ENCODE measurements around the gene RNF111.
"Not testable (repeated sequence)": the region's sequence is repeated elsewhere in the genome, so short reads cannot be mapped to it uniquely, and the experiment has no call there.

Gene RNF111

GRCh38 chr15:59063042-59063441, 75.6 kb downstream of the RNF111 start:
- no peak for DNase-seq

GRCh38 chr15:59069430-59069829, 82.0 kb downstream of the RNF111 start:
- no peak for DNase-seq

DNA sequence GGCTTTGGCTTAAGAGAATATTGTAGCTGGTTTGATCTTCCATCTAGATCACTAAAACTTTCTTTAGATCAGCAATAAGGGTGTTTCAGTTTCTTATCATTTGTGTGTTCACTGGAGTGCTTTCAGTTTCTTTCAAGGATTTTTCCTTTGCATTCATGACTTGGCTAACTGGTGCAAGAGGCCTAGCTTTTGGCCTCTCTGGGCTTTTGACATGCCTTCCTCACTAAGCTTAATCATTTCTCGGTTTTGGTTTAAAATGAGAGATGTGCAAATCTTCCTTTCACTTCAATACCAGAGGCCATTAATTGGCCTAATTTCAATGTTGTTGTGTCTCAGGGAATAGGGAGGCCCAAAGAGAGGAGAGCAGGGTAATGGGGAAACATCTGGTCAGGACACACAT, 87.1 kb downstream of the RNF111 start:
- DNase-seq: no peak

GRCh38 chr15:59087731-59088130, 100.3 kb downstream of the RNF111 start:
- DNase-seq: no peak

- no peak for DNase-seq
These were observed 106.6 kb downstream of the RNF111 start for GRCh38 chr15:59094077-59094476.

- DNase-seq: no peak
These were observed 109.0 kb downstream of the RNF111 start for GRCh38 chr15:59096429-59096828.

DNA sequence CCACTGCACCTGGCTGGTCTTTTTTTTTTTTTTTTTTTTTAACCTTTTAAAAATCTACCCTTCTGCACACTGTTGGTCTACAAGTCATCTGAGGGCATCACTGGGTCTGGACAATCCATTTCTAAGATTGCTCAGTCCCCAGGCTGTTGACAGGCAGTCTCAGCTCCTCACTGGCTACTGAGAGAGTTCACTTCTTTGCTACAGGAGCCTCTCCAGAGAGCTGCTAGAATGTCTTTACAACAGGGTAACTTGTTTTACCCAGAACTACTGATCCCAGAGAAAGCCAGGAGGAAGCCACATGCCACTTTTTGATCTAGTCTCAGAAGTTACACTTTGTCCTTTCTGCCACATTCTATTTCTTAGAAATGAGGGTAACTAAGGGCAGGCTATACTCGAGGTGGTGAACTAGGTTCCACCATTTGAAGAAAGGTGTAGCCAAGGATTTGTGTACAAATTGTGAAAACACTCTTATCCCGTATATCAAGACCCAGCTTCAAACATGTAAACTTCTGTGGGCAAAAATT, 111.8 kb downstream of the RNF111 start:
- no peak for DNase-seq

DNA sequence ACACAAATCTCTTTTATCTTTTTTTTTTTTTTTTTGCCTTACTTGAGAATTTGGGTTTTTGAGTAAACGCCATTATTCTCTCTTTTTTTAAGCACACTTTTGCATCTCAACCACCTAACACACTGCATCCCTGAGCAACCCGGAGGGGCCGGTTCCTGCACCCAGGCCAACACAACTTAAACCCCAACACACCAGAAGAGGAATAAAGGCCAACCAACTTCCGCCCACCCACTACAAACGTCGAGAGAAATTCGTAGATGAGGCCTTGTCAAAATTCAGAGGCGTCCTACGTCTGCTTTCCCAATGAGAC, 117.1 kb downstream of the RNF111 start:
- no peak for DNase-seq

DNA sequence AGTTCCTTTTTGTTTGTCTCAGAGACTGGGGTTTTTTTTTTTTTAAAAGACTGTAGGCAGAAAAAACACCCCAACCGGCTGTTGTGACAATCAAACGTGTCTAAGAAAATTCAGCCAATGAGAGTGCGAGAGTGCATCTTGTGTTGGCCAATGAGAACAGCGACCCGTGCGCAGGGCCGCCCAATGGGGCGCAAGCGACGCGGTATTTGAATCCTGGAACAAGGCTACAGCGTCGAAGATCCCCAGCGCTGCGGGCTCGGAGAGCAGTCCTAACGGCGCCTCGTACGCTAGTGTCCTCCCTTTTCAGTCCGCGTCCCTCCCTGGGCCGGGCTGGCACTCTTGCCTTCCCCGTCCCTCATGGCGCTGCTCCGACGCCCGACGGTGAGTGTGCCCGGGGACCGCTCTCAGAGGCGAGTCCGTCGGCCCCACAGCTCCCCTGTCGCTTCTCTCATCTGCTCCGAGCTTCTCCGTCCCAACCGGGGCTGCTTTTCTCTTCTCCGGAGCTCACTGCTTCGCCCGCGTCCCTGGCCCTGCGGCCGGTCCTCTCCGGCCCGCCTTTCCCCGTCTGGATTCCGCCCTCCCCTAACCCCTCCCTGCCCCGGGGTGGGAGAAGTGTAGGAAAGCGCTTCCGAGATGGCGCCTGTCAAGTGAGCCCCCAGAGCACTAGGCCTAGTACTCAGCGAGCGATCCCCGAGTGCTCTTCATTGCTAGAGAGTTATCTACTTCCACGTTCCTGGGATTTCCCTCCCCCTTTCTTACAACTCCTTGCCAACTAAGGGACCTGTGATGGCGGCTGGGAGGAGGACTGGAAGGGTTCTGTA, 117.7 kb downstream of the RNF111 start, which contains the start of gene CCNB2:
Gene CCNB2 (plus strand): TSS at position 235 of the 821 bp plus-strand sequence. CDS start 123 bp downstream, at position 358.
- DNase-seq: peak; percentile 96

GRCh38 chr15:59105854-59106253, 118.4 kb downstream of the RNF111 start:
- peak; percentile 19 for DNase-seq

DNA sequence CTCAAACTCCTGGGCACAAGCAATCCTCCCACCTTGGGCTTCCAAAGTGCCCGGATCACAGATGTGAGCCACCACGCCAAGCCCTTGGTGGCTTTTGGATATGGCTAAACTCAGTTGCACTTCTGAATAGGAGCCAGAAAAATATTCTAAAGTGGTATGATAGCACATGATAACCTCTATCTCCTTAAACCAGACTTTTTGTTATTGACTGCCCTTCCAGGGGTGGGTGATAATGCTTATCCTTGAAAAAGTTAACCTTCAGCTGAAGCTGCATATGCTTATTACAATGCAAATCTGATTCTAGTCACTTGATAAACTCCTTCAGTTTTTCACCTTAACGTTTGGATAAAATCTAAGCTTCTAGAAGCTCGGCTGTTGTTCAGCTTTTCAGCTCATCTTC, 123.8 kb downstream of the RNF111 start:
- DNase-seq: no peak

- DNase-seq: no peak
These were observed 127.6 kb downstream of the RNF111 start for GRCh38 chr15:59115047-59115446.

DNA sequence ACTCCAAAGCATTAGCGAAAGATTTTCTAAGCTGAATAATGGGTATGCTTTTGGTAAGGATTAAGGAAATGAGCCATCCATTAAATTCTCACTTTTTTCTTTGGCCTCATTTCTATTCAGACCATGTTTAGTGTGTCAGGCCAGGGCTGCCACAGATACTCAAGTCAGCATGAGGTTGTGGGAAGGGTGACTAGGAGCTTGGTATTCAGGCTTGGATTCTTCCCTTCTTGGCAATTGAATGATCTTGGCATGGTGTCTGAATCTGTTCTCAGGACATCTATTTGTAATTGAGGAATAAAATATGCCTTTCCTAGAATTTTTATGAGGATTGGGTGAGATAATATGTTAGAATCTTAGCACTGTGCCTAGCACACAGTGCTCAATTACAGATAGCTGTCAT, 128.7 kb downstream of the RNF111 start:
- no peak for DNase-seq

DNA sequence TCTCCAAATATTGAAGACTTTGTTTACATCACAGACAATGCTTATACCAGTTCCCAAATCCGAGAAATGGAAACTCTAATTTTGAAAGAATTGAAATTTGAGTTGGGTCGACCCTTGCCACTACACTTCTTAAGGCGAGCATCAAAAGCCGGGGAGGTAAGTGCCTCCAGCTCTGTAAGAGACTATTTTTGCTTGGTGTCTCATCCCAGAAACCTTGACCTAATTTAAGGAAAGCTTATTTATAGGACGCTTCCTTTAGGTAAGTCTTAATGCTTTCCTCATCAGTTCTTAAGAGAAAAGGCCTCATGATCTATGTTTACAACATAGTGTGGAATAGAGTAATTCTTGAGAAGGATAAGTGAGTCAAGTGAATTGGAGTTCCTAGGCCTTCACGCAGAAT, 129.3 kb downstream of the RNF111 start:
- no peak for DNase-seq

- peak; percentile 9 for DNase-seq
These were observed 132.2 kb downstream of the RNF111 start for GRCh38 chr15:59119625-59120024.

DNA sequence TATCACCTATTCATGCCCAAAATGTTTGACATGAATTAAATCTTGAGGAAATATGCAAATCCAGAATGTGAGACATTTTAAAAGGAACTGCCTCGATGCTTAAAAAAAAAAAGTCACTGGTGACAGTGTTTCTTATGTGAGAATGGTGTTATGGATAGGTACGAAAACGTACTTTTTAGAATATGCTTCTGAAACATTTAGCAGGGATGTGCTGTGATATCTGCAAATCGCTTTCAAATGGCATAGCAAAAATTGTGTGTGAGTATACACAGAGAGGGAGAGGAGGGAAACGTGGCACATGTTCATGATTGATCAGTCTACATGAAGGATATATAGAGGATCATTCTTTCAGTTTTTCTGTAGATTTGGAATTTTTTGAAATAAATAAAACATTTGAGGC, 133.5 kb downstream of the RNF111 start:
- no peak for DNase-seq

DNA sequence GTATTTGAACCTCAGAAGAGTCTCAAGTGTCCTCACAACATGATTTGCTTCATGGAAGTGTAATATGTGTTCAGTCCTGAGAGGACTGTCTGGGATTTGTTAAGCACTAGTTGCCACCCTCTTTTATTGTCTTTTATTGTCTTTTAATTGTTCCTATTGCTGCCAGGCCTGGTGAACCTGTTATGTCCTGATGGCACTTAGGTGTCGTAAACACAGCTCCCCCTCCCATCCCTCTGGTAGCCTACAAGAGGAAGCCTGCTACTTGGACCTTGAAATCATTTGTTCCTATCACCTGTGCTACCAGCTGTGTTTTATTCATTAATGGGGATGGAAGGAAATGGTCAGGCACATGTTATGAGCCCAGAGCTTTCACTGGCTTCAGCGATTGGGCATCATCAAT, 136.8 kb downstream of the RNF111 start:
- DNase-seq: no peak

GRCh38 chr15:59125683-59126082, 138.2 kb downstream of the RNF111 start:
- not testable (repeated sequence) for DNase-seq

DNA sequence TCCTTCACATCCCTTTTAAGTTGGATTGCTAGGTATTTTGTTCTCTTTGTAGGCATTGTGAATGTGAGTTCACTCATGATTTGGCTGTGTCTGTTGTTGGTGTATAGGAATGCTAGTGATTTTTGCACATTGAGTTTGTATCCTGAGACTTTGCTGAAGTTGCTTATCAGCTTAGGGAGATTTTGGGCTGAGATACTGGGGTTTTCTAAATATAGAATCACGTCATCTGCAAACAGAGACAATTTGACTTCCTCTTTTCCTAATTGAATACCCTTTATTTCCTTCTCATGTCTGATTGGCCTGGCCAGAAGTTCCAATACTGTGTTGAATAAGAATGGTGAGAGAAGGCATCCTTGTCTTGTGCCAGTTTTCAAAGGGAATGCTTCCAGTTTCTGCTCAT, 139.8 kb downstream of the RNF111 start:
- DNase-seq: not testable (repeated sequence)

GRCh38 chr15:59131456-59131855, 144.0 kb downstream of the RNF111 start:
- DNase-seq: no peak

DNA sequence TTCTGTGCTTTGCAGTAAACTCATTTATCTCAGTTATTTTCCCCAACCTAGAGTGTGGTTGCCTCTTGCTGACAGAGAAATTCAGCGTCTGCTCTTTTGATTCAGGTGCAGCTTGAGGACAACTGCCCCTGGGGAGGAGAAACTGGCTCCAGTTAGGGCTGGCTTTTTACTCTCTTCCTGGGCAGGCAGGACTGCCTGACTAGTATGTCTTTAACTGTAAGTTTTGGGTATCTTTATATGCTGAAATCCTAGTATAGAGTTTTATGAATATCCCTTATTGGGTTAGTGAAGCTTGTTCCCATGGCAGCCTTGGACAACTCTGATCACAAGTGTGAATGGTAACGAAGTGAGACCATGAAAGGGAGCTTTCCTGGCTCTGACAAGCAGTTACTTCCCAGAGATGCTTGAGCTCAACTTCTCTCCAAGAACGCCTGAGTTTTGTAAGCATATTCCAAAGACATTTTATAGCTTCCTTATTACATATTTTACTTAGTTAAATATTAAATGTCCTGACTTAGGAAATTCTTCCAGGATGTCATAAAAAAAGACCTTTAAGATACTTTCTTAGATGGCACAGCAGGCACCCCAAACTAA, 144.6 kb downstream of the RNF111 start:
- no peak for DNase-seq

GRCh38 chr15:59133929-59134427, 146.5 kb downstream of the RNF111 start:
- DNase-seq: no peak

GRCh38 chr15:59137566-59137965, 150.1 kb downstream of the RNF111 start:
- no peak for DNase-seq

DNA sequence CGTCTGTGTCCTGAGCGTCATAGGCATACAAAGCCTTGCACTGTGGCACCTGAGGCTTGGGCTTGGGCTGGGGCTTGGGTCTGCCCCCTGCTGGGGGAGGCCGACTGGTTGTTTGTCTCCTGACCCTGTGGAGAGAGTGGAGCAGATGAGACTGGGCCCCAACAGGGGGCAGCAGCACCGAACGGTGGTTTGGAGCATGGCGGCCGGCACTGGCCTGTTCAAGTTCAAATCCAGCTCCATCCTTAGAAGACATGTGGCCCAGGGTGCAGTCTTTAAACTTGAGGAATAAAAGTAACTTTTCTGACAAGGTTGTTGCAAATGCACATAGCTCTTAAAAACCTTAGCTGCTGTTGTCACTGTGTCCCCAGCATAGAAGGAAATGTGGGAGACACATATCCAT, 150.8 kb downstream of the RNF111 start:
- DNase-seq: peak; percentile 61

Data from DMS53 (cell line).